ENCODE results near the gene RSL24D1.
"Not testable (repeated sequence)": the region's sequence is repeated elsewhere in the genome, so short reads cannot be mapped to it uniquely, and the experiment has no call there.

Gene RSL24D1

DNA sequence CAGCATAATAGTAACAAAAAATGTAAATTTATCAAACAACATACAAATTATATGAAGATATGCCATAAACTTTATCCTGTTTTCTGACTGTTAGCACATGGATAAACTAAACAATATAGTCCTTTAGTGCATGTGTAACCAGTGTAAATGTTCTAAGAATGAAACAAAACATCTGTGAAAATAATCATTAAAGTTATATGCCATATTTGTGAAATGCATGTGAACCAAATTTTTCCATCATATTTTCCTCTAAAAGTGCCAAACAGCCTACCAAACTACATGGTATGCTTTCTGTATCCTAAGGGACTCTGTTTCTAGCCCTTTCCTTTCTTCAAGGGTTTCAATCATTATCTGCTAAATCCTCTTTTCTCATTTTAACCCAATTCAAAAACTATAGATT, 23.9 kb upstream of the RSL24D1 start:
- in situ Hi-C loops (cut with HindIII; ENCODE audit: low sequenced_read_pairs) = no loop called here

DNA sequence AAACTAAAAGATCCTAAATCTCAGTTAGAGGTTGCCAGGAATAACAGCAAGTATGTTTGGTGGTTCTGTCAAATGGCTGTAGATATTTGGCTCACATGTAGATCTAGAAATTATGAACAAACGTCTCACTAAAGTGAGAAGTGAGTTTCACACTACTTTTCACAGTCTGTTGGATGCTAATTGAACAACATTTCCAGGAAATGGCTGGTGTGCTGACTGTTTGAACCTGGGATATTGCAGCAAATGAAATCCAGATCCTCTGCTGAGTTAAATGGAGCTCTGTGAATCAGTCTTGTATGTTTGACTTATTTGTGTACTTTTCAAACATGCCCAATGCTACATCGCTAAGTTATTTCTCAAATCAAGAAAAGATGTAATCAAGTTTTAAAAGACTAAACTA, 21.3 kb upstream of the RSL24D1 start:
- in situ Hi-C loops (cut with HindIII; ENCODE audit: low sequenced_read_pairs) = no loop called here

DNA sequence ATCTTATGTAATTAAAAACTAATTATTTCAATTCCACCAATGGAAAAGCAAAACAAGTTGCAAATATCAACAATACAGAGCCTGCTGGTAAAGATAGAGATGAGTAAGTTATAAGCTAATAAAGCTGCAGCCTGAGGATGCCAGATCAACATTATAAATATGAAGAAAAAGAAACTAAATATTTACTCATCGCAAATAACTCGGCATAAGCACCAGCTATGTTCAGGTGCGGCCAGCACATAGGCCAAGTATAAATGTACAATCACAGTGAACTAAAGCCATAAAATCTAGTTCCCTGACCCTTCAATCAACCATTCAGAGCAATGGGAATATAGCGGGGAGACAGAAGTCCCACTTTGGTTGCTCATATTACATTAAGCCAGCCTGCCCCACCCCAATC, 7.7 kb upstream of the RSL24D1 start:
- in situ Hi-C loops (cut with HindIII; ENCODE audit: low sequenced_read_pairs) = no loop called here

DNA sequence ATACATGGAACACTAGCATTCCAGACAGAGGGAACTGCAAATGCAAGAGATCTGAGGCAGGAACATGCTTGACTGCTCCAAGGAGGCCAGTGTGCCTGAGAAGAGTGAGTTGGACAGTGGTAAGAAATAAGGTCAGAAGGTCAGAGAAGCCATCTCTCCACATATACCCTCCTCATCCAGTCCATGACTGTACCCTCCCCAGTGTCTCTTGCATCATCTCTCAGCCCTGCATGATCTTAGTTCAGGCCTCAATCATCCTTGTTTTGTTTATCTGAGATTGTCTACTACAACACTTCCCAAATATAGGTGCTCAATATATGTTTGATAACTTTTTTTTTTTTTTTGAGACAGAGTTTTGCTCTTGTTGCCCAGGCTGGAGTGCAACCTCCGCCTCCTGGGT, 5.5 kb upstream of the RSL24D1 start:
- in situ Hi-C loops (cut with HindIII; ENCODE audit: low sequenced_read_pairs) = no loop called here

DNA sequence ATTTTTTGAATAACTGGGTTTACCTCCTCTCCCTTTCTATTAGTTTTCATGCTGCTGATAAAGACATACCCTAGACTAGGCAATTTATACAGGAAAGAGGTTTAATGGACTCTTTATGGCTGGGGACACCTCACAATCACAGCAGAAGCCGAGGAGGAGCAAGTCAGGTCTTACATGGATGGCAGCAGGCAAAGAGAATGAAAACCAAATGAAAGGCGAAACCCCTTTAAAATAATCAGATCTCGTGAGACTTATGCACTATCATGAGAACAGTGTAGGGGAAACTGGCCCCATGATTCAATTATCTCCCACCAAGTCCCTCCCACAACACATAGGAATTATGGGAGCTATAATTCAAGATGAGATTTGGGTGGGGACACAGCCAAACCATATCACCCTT, 2.0 kb upstream of the RSL24D1 start:
- in situ Hi-C loops (cut with HindIII; ENCODE audit: low sequenced_read_pairs) = no loop called here

DNA sequence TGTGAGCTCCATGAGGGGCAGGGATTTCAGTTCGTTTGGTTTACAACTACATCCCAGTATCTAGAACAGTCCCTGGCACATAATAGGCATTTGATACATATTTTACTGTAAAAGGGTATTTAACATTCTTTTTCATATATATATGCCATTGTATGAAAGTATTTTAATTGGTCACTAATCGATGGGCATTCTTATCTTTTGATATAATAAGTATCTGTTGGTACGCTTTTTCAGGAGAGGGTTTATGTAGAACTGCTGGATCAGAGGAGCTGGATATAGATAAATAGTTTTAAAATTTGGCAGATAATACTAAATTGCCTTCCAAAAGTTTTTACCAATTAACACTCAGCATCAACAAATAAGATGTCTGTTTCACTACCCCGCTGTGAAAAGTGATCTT, 978 bp upstream of the RSL24D1 start:
- in situ Hi-C loops (cut with HindIII; ENCODE audit: low sequenced_read_pairs) = no loop called here

DNA sequence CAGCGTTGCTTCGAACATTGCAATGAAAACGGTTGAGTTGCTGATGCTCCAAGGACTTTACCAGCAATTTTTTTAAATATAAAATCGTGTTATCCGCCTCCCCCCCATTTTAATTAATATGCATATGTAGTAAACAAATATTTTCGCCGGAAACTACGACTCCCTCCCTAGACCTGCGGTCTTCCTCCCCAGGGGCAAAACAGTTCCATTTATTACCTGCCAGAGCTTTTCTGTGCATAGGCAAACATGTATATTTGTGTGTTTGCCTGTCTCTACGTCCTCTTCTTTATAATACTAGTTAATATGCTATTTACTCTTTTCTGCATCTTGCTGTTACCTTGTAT, 593 bp upstream of the RSL24D1 start:
- in situ Hi-C loops (cut with HindIII; ENCODE audit: low sequenced_read_pairs) = no loop called here

DNA sequence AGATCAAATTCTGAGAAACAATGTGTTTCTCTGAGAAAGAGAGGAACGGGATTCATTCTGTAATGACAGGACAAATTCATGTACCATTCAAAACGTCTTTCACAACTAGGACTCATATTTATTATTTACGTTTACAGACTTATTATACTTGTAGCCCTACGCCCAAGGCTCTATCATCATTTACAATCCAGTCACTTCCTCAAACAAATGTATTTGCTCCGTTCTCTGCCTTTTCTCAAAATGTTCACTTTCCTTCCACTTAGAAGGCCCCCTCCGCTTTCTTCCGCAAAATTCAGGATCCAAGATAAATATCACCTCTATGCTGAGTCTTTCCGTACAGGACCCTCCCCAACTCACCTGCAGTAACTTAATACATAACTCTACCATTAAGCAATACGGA, 745 bp downstream of the RSL24D1 start:
- in situ Hi-C loops (cut with HindIII; ENCODE audit: low sequenced_read_pairs) = no loop called here

DNA sequence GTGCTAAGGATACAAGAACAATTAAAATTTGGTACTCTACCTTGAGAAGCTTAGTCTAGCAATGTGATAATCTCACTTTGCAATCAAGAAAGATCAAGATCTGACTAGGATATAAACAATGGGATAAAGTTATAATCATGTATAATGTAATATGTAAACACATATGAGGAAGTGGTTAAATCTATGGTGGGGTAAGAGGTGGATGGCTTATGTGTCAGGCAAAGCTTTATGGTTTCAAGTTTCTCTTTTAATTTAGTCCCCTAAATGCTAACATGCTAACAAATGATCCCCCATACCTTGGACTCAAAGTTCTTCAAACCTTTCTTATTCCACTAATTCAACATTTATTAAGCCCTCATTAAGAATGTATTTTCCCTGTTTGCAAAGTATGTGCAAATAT, 2.5 kb downstream of the RSL24D1 start:
- in situ Hi-C loops (cut with HindIII; ENCODE audit: low sequenced_read_pairs) = no loop called here

DNA sequence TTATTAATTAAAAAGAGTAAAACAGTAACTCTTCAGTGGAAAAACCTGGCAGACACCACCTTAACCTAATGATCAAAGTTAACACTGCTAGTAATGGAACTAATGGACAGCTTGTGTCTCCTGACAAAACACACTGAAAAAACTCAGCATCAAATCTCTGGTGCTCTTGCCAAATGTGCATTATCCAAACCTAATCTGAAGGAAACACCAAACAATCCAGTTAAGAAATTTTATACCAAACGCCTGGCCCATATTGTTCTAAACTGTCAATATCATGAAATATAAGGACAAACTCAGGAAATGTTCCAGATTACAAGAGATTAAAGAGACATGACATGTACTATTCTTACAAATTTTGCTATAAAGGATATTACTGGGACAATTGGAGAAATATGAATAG, 10.4 kb downstream of the RSL24D1 start:
- in situ Hi-C loops (cut with HindIII; ENCODE audit: low sequenced_read_pairs) = no loop called here

DNA sequence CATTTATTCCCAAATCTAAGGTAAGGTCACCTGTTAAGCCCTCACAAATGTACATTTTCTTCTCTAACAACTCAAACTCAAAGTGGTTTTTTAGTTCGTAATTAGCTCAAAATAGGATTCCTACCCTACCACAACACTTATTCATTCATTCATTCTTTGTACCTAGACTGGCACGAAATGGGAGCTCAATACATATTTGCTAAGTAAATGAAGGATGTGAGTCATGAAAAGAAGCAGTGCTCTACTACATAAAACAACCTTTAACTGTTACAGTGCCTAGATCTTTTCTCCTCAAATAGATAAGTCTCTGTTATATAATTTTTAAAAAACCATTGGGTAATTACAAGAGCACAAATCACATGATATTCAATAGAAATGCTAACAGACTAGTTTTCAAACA, 13.1 kb downstream of the RSL24D1 start:
- in situ Hi-C loops (cut with HindIII; ENCODE audit: low sequenced_read_pairs) = no loop called here

DNA sequence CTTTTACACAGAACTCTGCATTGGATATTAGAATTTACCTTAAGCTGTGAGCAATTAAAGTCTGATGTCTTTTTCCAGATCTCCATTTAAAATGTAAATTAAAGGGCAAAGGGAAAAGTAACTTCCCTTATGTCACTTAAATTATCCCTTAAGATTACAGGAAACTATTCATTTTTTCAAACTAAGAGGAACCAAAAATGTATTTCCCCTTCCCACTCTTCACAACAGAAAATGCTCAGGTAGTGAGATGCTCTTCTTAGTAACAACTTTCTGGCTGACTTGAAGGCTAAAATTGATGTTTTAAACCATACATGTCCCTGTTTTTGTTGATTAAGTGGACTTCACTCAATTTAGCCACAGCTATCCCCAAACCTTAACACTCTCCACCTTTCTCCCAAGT, 17.6 kb downstream of the RSL24D1 start:
- in situ Hi-C loops (cut with HindIII; ENCODE audit: low sequenced_read_pairs) = no loop called here

DNA sequence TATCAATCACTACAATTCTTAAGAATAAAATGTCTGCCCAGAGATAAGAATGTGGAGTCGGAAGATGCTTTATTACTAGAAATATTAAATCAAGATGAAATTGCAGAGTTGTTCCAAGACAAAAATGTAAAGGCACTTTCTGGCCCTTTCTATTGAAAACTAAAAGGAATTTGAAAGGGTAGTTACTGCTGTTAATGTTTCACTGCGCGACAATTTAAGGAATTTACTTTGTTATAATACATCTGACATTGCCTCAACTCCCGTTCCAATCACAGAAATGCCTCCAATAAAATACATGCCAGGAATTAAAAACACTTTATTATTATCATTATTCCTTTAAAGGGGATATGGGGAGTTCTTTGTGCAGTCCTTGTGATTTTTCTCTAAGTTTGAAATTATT, 26.4 kb downstream of the RSL24D1 start:
- in situ Hi-C loops (cut with HindIII; ENCODE audit: low sequenced_read_pairs) = no loop called here

DNA sequence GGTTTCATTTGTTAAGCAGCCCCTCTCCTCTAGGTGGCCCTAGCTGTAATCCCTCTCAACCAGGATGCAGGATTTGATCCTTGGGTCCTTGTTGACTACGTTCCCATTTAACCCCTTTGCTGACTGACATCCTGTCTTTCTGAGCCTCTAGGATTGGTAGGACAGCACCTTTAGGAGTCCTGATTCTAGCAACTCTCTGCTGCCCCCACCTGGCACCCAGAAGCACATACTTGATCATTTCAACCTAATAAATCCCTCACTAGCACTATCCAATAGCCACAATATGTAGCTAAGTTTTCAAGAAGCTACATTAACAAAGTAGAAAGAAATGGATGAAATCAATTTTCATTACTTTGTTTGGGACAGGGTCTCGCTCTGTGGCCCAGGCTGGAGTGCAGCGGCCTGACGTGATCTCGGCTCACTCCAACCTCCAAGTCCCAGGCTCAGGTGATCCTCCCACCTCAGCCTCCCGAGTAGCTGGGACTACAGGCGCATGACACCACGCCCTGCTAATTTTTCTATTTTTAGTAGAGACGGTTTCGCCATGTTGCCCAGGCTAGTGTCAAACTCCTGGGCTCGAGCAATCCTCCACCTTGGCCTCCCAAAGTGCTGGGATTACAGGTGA, 28.3 kb downstream of the RSL24D1 start:
- in situ Hi-C loops (cut with HindIII; ENCODE audit: low sequenced_read_pairs) = no loop called here

DNA sequence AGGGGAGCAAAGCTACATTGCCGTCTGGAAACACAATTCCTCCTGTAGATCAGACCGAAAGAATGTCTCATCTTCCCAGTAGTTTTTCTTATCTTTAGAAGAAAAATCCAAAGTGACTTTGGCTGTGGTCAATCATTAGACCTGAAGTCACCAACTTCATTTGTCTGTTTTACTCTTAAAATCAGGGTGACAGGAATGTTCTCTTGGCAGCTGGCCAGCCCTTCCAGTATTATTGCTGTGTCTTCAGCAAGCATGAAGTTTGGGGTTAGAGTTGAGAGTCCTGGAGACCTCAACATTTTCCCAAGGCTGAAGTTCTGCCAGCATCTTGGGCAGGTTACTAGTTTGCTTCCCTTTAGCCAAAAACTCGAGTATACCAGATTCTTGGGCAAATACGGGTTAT, 32.5 kb downstream of the RSL24D1 start:
- in situ Hi-C loops (cut with HindIII; ENCODE audit: low sequenced_read_pairs) = no loop called here

DNA sequence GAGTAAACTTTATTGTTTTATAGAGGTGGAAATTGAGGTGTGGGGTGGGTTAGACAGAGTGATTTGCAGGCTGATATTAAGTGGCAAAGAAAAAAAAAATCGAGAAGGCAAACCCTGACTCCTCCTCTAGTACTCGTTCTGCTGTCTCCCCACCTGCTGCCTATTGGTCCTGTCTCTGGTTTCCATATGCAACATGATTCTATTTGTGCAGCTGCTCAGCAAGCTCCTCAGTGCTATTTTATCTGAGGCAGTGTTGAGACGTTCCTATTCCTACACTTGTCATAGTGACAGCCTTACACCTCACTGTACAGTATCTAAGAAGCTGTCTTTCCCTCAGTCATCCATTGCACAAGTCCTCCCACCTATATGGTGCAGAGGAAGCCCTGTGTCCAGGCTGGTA, 45.1 kb downstream of the RSL24D1 start:
- in situ Hi-C loops (cut with HindIII; ENCODE audit: low sequenced_read_pairs) = no loop called here

DNA sequence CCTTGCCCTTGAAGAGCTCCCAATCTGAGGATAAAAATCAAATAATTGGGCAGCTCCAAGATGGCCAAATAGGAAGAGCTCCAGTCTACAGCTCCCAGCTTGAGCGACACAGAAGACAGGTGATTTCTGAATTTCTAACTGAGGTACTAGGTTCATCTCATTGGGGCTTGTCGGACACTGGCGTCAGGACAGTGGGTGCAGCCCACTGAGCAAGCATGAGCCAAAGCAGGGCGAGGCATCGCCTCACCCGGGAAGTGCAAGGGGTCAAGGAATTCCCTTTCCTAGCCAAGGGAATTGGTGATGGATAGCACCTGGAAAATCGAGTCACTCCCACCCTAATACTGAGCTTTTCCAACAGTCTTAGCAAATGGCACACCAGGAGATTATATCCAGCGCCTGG, 53.6 kb downstream of the RSL24D1 start:
- in situ Hi-C loops (cut with HindIII; ENCODE audit: low sequenced_read_pairs) = not testable (repeated sequence)

DNA sequence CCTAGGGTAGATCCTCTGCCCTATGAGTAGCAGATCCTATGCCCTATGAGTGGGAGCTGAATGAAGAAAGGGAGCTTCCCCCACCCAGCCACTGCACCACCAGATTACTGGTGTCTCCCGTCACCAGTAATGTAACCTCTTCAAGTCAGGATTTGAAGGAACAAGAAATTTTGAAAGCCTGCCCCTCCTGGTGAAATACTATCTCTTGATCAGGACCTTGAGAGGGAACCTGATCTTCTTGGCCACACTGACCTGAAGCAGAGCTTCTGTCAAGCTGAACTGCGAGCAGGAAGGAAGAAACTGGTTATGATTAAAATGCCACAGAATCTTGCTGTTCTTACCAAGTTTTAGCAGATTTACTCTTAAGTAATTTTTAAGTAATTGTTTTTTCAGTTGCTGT, 62.8 kb downstream of the RSL24D1 start:
- in situ Hi-C loops (cut with HindIII; ENCODE audit: low sequenced_read_pairs) = no loop called here

DNA sequence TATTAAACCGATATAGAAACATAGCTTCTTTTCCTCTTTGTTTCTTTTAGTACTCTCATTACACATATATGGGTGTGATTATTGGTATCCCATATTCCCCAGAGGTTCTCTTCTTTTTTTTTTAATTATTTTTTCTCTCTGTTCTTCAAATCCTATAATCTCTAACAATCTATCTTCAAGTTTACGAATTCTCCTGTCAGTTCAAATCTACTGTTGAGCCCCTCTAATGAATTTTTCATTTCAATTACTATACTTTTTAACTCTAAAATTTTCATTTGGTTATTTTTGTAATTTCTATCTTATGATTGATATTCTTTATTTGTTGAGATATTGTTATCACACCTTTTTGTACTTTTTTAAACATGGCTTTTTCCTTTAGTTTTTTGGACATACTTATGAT, 64.1 kb downstream of the RSL24D1 start:
- in situ Hi-C loops (cut with HindIII; ENCODE audit: low sequenced_read_pairs) = no loop called here
